Stimulated activated CD8-positive, alpha-beta memory T cell treated with anti-CD3 and anti-CD28 coated beads, Interleukin-15, amount 100 ng/mL, for 48 hours (primary cell): ENCODE data around the gene FHOD3.

Experiments used
- DNase-seq, 2 donors: peaks; one replicate each; pipeline ENCODE4 v3.0.0-alpha.2; 2020; ENCODE audit warnings: low read depth in 2 of 2

Gene FHOD3

DNA sequence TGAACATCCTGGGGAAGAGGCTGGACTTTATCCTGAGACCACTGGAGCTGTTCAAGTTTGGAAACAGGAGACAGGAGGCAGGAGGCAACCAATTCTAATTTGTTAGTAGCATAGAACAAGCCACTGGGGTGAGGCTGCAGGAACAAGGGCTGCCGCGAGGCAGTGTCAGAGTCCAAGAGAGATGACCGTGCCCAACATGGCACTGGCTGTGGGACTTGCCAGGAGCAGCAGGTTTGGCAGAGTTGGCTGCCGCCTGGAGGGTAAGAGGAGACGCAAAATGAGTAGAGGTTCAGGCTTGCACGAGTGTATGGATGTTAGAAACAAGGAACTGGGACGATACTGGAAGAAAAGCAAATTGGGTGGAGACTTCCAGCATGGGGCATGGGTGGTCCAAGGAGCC lies 362.8 kb downstream of the FHOD3 start:
- no peak for DNase-seq

- DNase-seq, result no peak
Measured at GRCh38 chr18:36661999-36662398, 364.5 kb downstream of the FHOD3 start.

DNA sequence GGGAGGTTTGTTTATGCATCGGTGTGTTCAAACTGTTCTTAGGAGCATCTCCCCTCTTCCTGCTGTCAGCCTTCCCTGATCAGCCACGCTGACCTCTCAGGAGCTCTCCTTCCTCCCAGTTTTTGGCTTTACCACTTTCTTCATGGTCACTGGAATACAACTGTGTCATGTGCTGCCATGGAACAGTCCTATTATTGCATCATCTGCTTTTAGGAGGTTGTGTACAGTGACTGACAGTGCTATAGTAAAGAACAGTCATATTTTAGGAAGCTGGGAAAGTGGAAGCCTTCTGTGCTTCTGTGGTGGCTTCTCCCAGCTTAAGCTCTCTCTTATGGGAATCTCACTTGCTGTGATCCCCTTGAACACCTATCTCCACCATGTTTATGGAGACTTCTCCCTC lies 365.8 kb downstream of the FHOD3 start:
- DNase-seq, result no peak

DNA sequence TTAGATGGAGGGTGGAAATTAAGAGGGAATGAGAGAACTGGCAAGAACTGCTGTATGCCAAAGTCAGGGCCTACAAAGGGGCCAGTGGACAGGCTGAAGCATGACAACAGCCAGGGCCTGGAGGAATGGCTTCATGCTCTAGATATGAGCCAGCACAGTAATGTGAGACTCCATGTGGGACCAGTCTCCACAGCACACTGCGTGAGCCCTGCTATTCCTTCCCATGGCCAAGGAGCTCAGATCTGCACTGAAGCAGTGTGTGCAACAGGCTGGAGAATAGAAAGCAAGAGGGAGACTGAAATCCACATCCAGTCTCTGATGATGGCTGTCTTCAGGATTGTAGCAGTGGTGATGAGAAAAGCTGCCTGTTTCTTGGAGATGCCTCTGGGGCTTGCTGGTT lies 368.4 kb downstream of the FHOD3 start:
- no peak for DNase-seq

GRCh38 chr18:36667811-36668210 lies 370.3 kb downstream of the FHOD3 start:
- no peak for DNase-seq

GRCh38 chr18:36668349-36668748 lies 370.8 kb downstream of the FHOD3 start:
- no peak for DNase-seq

DNA sequence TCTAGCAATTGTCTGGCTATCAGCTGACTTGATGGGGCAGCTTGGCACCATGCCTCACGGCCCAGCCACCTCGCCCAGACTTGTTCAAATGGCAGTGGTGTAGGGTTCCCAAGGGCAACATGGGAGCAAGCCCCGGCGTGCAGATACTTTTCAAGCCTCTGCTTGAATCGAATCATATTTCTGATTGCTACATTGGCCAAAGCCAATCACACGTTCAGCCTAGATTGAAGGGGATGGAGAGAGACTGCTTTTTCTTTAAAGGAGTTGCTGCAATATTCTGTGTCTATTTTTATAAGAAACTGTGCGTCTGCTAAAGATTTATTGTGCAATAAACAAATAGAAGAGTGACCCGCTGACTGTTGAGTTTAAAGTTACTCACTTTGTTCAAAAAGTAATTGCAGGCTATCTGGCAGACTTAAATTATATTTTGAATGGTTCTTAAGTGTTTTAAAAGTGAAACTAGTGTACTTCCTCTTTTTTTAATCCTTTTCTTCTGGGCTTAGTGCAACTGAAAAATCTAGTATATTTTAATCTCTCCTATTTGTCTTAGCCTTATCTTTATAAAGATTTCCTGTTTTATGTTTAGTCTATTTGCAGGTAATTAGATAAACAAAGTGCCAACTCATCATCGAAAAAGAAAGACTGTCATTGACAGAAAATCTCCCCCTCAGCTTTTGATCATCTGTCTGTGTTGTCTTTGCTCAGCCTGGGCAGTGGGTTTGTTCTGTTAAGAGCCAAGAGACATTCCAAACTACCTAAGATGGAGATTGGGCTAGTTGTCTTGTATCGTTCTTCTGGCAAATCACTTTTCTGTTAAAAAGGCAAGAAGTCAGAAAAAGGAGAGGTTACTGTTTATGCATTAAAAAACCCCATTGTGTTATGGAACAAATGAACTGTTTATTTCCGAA lies 375.2 kb downstream of the FHOD3 start:
- no peak for DNase-seq

DNA sequence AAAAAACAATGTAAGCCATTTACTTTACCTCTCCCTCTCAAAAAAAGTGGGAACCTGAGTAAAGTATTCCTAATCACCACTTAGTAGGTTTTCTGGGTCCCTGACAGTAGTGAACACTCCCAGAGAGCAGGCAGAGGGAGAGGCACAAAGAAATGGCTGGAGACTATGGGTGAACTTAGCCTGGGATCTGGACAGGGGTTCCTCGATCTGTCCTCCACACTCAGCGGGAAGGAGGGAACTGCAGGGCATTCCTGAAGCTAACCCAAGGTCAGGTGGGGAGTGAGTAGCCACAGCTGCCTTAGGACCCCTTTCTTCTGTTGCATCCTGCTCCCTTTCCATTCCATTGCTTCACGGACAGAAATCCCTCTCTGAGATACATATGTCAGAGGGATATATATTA lies 375.9 kb downstream of the FHOD3 start:
- no peak for DNase-seq

GRCh38 chr18:36675076-36675475 lies 377.6 kb downstream of the FHOD3 start:
- DNase-seq, result no peak

- DNase-seq, result no peak
Measured at GRCh38 chr18:36675542-36675941, 378.0 kb downstream of the FHOD3 start.

GRCh38 chr18:36676629-36677028 lies 379.1 kb downstream of the FHOD3 start:
- no peak for DNase-seq

- DNase-seq, result no peak
Measured at GRCh38 chr18:36680042-36680441, 382.5 kb downstream of the FHOD3 start.

- no peak for DNase-seq
Measured at GRCh38 chr18:36685580-36685979, 388.1 kb downstream of the FHOD3 start.

DNA sequence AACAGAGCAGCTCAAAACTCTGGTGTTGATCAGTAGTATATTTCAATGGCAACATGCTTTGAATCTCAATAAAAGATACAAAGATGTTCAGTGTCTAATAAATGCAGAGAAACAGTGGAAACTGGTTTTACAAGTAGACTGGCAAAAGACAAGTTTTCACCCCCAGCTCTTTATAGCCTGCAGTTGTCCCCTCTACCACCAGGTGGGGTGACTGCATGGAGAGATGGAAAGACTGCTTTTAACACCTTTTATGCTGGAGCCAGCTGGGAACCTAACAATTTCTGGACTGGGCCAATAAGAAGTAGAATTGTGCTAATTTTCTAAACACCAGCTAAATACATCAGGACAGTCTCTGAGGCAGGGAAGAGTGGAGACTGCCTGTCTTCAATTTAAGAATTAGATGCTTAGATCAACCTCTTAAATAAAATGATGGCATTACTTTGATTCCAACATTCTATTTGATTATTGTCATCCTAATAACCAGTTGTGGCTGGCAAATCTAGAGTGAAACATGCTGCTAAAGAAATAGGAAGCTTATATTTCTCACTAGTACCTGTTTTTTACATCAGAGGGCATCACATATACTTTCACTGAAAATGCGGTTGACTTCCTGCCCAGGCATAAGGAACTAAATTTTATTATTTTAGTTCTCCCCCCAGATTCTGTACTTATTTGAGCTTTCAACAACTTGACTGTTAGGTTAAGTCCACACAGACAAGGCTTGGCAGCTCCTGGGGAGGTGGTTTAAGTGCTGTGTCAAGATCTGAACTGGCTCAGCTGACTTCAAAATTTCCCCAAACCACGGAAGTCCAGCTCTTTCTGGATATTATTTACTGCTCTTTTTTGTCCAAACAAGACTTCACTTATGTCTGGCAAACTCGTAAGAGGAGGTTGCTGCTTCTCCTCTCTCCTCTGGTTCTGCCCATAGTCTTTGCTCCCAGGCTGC lies 390.8 kb downstream of the FHOD3 start:
- DNase-seq, result peak; percentile 4 to 26

DNA sequence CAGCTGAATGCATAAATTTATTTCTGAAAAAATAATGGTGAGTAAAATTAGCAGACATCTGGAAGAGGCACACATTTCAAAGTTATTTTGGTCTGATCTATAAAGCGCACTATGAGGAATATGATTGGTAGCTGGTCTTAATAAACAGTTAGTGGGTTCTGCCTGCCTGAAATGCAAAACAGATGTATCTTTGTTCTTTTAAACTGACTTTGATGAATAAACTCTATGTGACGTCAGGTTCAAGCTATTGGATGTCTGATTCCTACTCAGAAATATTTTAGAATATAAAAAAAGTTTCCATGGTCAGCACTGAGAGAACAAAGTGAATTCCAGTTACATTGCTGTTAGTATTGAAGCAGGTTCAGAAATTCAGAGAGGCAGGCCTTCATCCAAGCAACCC lies 394.9 kb downstream of the FHOD3 start:
- DNase-seq, result no peak

- DNase-seq, result no peak
Measured at GRCh38 chr18:36692921-36693332, 395.4 kb downstream of the FHOD3 start.

GRCh38 chr18:36693931-36694620 lies 396.6 kb downstream of the FHOD3 start:
- DNase-seq, result no peak

GRCh38 chr18:36695806-36696205 lies 398.3 kb downstream of the FHOD3 start:
- no peak for DNase-seq

DNA sequence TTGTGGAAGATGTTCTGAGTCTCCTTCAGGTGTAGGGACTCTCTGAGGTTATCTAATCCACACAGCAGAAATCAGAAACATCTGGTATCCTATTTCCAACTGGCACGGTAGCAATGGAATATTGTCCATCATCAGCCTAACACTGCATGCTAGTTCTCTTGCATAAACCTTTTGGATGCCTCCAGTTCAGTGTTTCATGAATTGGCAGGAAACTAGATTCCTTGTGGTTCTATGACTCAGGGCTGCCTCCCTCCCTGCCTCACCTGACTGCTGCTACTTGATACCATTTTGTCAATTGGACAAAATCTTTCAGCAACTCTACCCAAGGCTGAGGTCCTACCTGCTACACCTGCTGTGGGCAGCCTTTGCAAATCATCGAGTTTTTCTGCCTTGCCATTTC lies 400.4 kb downstream of the FHOD3 start:
- no peak for DNase-seq

DNA sequence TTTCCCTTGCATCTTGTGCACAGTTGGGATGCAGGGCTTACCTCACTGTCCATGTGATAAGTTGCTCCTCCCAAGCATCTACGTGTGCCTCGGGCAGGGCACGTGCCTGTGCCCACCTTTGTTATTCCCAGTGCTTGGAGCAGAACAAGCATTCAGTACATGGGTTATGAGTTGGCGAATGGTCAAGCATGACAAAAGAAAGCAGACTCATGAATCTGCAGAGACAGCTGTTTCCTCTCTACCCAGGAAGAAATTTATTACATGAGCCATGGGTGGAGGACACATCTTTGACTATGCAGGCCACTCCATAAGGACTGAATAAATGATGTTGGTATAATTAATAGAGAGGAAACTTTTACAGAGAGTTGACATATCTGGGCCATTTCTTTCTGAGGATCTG lies 403.4 kb downstream of the FHOD3 start:
- DNase-seq, result no peak

GRCh38 chr18:36702401-36703013 lies 405.0 kb downstream of the FHOD3 start:
- DNase-seq, result no peak

GRCh38 chr18:36704156-36704555 lies 406.6 kb downstream of the FHOD3 start:
- no peak for DNase-seq
